HepG2 (cell line): ENCODE data around the gene TRIM58.

Source experiments
- BHLHE40 ChIP-seq: IDR thresholded peaks from 2 replicates; pipeline ENCODE4 v1.6.1; 2011; ENCODE audit warnings: low read length, improper control_type of control experiment
- CERS6 ChIP-seq: sonication (generic); formaldehyde crosslinking; IDR thresholded peaks from 2 replicates; pipeline ENCODE4 v1.5.0; 2020; ENCODE audit warnings: missing genetic modification reagents
- ETV6 ChIP-seq: sonication (generic); formaldehyde crosslinking; conservative IDR thresholded peaks from 2 replicates; pipeline ENCODE4 v1.4.0; 2020; ENCODE audit warnings: missing genetic modification reagents
- GMEB1 ChIP-seq: sonication (generic); formaldehyde crosslinking; IDR thresholded peaks from 2 replicates; pipeline ENCODE4 v1.5.1; 2020; ENCODE audit warnings: missing genetic modification reagents, mild to moderate bottlenecking, borderline replicate concordance
- NRL ChIP-seq: sonication (generic); formaldehyde crosslinking; IDR thresholded peaks from 2 replicates; pipeline ENCODE4 v1.5.0; 2020; ENCODE audit warnings: missing genetic modification reagents, mild to moderate bottlenecking, moderate library complexity, borderline replicate concordance
- PRDM10 ChIP-seq: sonication (generic); formaldehyde crosslinking; IDR thresholded peaks from 2 replicates; pipeline ENCODE4 v1.4.0; 2020; ENCODE audit warnings: low read depth, missing genetic modification reagents
- RXRA ChIP-seq: sonication (generic); formaldehyde crosslinking; IDR thresholded peaks from 2 replicates; pipeline ENCODE4 v1.5.1; 2020; ENCODE audit warnings: missing genetic modification reagents
- SMC3 ChIP-seq: IDR thresholded peaks from 2 replicates; pipeline ENCODE4 v1.6.1; 2011; ENCODE audit warnings: low read length, improper control_type of control experiment
- TEAD3 ChIP-seq: optimal IDR thresholded peaks from 2 replicates; pipeline ENCODE3; 2016; ENCODE audit warnings: borderline replicate concordance
- THRA ChIP-seq: sonication (generic); formaldehyde crosslinking; IDR thresholded peaks from 2 replicates; pipeline ENCODE4 v1.4.0; 2020; ENCODE audit warnings: missing genetic modification reagents, borderline replicate concordance
- ZHX1 ChIP-seq: sonication (generic); formaldehyde crosslinking; IDR thresholded peaks from 2 replicates; pipeline ENCODE4 v1.8.1; 2022; ENCODE audit warnings: low read depth, mild to moderate bottlenecking, missing genetic modification reagents
- ZNF335 ChIP-seq: sonication (generic); formaldehyde crosslinking; IDR thresholded peaks from 2 replicates; pipeline ENCODE4 v1.4.0; 2020; ENCODE audit warnings: missing genetic modification reagents
- ZNF788 ChIP-seq: sonication (generic); formaldehyde crosslinking; IDR thresholded peaks from 2 replicates; pipeline ENCODE4 v1.5.0; 2020; ENCODE audit warnings: mild to moderate bottlenecking, missing genetic modification reagents, borderline replicate concordance

- TF ChIP-seq RXRA (CRISPR knock-in tag): no peak
- TF ChIP-seq ETV6 (CRISPR knock-in tag): no peak
- no peak for TF ChIP-seq ZNF335 (CRISPR knock-in tag)
- no peak for TF ChIP-seq CERS6 (CRISPR knock-in tag)
- no peak for TF ChIP-seq TEAD3 (CRISPR knock-in tag)
- no peak for TF ChIP-seq BHLHE40
- no peak for TF ChIP-seq GMEB1
- TF ChIP-seq ZNF788 (CRISPR knock-in tag): no peak
- TF ChIP-seq THRA (CRISPR knock-in tag): no peak
- no peak for TF ChIP-seq ZHX1
- TF ChIP-seq SMC3: no peak
- TF ChIP-seq NRL (CRISPR knock-in tag): no peak
- TF ChIP-seq PRDM10 (CRISPR knock-in tag): no peak
These were observed 39.0 kb downstream of the TRIM58 start for GRCh38 chr1:247895976-247896375.
